Ishikawa (cell line): ENCODE measurements around the gene TBL1X.

Experiments used
- CEBPB ChIP-seq: IDR thresholded peaks from 2 replicates; pipeline ENCODE4 v1.6.1; 2012
- CREB1 ChIP-seq: IDR thresholded peaks from 2 replicates; pipeline ENCODE4 v1.6.1; 2012; ENCODE audit warnings: low read depth
- EGR1 ChIP-seq: IDR thresholded peaks from 2 replicates; pipeline ENCODE4 v1.6.1; 2012
- EP300 ChIP-seq: IDR thresholded peaks from 2 replicates; pipeline ENCODE4 v1.6.1; 2012; ENCODE audit warnings: borderline replicate concordance
- FOXM1 ChIP-seq: IDR thresholded peaks from 2 replicates; pipeline ENCODE4 v1.6.1; 2012; ENCODE audit warnings: low read depth, borderline replicate concordance
- NFIC ChIP-seq: IDR thresholded peaks from 2 replicates; pipeline ENCODE4 v1.6.1; 2012
- RAD21 ChIP-seq: IDR thresholded peaks from 2 replicates; pipeline ENCODE4 v1.6.1; 2012; ENCODE audit warnings: low read depth
- TAF1 ChIP-seq: IDR thresholded peaks from 2 replicates; pipeline ENCODE4 v1.6.1; 2012; ENCODE audit warnings: low read depth, mild to moderate bottlenecking
- TCF12 ChIP-seq: IDR thresholded peaks from 2 replicates; pipeline ENCODE4 v1.6.1; 2012; ENCODE audit warnings: low read depth
- TEAD4 ChIP-seq: IDR thresholded peaks from 2 replicates; pipeline ENCODE4 v1.6.1; 2012
- YY1 ChIP-seq: IDR thresholded peaks from 2 replicates; pipeline ENCODE4 v1.6.1; 2012; ENCODE audit warnings: low read depth
- ZBTB7A ChIP-seq: IDR thresholded peaks from 2 replicates; pipeline ENCODE4 v1.6.1; 2012; ENCODE audit warnings: low read depth
- TF ChIP-seq, protein P1 (sequence below): IDR thresholded peaks from 2 replicates; pipeline ENCODE4 v1.6.1; 2012
- TF ChIP-seq, protein P2 (sequence below): IDR thresholded peaks from 2 replicates; pipeline ENCODE4 v1.6.1; 2012; ENCODE audit warnings: low read depth, mild to moderate bottlenecking
- TF ChIP-seq, protein P3 (sequence below): IDR thresholded peaks from 2 replicates; pipeline ENCODE4 v1.6.1; 2012

TBL1X gene

DNA sequence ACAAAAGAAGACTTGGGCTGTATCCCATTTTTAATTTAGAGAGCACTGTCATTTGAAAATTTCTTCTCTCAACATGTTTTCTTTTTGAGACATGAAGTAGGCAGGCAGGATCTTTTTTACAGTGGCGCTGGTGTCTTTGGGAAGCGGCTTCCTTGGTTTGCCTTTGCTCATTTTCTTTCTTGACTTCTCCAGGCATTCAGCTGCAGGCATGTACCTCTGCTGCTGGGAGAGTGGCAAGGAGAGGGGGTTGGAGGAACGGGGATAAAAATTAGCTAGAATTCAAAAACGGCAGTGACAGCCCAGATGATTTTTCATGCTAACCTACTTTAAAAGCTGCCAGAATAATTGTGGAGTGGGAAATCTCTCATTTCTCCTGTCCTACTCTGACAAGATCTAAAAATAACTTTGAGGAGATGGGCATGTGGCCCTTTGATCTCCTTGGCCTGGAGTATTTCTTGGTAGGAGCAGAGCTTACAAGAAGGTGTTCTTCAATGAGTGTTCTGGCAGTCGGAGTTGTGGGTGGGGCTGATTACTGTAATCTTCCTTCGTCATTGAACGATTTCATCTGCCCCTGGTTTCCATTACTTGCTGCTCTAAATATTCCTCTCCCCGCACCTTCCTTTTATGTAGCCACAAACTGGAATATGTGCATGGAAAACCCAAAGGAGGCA lies 54.8 kb downstream of the TBL1X start:
- TF ChIP-seq YY1 = no peak
- no peak for TF ChIP-seq FOXM1
- no peak for TF ChIP-seq ZBTB7A
- TF ChIP-seq CEBPB = no peak
- no peak for TF ChIP-seq RAD21
- TF ChIP-seq, protein P1, sequence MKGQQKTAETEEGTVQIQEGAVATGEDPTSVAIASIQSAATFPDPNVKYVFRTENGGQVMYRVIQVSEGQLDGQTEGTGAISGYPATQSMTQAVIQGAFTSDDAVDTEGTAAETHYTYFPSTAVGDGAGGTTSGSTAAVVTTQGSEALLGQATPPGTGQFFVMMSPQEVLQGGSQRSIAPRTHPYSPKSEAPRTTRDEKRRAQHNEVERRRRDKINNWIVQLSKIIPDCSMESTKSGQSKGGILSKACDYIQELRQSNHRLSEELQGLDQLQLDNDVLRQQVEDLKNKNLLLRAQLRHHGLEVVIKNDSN = no peak
- TF ChIP-seq, protein P2, sequence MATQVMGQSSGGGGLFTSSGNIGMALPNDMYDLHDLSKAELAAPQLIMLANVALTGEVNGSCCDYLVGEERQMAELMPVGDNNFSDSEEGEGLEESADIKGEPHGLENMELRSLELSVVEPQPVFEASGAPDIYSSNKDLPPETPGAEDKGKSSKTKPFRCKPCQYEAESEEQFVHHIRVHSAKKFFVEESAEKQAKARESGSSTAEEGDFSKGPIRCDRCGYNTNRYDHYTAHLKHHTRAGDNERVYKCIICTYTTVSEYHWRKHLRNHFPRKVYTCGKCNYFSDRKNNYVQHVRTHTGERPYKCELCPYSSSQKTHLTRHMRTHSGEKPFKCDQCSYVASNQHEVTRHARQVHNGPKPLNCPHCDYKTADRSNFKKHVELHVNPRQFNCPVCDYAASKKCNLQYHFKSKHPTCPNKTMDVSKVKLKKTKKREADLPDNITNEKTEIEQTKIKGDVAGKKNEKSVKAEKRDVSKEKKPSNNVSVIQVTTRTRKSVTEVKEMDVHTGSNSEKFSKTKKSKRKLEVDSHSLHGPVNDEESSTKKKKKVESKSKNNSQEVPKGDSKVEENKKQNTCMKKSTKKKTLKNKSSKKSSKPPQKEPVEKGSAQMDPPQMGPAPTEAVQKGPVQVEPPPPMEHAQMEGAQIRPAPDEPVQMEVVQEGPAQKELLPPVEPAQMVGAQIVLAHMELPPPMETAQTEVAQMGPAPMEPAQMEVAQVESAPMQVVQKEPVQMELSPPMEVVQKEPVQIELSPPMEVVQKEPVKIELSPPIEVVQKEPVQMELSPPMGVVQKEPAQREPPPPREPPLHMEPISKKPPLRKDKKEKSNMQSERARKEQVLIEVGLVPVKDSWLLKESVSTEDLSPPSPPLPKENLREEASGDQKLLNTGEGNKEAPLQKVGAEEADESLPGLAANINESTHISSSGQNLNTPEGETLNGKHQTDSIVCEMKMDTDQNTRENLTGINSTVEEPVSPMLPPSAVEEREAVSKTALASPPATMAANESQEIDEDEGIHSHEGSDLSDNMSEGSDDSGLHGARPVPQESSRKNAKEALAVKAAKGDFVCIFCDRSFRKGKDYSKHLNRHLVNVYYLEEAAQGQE = no peak
- TF ChIP-seq CREB1 = no peak
- TF ChIP-seq TEAD4 = no peak
- no peak for TF ChIP-seq EGR1
- TF ChIP-seq, protein P3, sequence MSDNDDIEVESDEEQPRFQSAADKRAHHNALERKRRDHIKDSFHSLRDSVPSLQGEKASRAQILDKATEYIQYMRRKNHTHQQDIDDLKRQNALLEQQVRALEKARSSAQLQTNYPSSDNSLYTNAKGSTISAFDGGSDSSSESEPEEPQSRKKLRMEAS = no peak
- TF ChIP-seq TCF12 = no peak
- no peak for TF ChIP-seq TAF1
- no peak for TF ChIP-seq EP300
- TF ChIP-seq NFIC = no peak

DNA sequence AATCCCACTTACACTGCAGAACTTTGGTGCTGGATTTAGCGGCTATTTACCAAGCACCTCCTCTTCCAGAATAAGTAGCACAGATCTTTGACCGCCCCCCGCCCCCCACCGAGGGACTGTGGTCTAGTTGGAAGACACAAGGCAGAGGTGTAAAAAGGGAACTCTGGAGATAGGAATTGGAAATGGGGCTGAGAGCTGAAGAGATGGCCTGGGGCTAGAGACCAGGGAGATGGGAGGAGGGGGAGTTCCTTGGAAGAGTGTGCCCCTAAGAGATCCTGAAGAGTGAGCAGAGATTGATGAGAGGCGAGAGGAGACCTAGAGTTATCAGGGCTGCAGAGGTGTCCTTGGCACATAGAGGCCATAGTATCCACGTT lies 55.3 kb downstream of the TBL1X start:
- TF ChIP-seq TCF12 (no peak), FOXM1 (no peak), CEBPB (no peak), NFIC (no peak)
- TF ChIP-seq, protein P2 = no peak
- TF ChIP-seq, protein P1 = no peak

DNA sequence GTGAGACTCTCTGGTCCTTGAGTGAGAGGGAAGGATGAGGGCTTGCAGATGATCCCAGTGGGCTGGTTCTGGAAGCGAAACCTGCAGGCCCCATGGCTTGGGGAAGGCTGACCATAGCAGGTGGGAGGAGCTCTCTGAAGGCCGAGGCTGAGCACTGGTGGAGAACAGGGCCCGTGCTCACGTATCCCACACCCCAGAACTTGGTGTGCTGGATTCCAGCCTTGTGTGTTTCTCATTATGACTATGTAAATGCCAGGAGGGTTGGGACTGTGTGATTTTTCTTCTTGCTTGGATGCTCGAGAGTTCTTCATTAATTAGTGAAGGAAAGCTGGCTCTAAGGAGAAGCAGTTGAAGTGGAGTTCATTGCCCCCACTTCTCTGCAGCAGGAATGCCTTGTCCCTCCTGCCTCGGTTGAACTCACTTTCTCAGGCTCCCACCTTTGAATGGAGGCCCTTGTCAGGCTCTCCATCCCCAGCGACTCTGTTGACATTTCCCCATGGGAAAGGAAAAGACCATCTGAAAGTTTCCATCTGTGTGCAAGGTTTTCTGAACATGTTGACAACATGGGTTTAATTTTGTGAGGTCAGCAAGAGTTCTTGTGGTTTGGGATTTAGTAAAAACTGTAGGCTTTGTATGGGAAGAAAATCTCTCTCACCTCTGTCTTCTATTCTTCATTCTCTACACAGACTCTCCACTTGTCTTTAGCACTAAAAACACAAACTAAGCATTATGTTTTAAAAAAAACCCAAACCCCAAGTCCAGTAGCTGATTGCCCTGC lies 57.7 kb downstream of the TBL1X start:
- TF ChIP-seq CREB1 (no peak), YY1 (no peak)

DNA sequence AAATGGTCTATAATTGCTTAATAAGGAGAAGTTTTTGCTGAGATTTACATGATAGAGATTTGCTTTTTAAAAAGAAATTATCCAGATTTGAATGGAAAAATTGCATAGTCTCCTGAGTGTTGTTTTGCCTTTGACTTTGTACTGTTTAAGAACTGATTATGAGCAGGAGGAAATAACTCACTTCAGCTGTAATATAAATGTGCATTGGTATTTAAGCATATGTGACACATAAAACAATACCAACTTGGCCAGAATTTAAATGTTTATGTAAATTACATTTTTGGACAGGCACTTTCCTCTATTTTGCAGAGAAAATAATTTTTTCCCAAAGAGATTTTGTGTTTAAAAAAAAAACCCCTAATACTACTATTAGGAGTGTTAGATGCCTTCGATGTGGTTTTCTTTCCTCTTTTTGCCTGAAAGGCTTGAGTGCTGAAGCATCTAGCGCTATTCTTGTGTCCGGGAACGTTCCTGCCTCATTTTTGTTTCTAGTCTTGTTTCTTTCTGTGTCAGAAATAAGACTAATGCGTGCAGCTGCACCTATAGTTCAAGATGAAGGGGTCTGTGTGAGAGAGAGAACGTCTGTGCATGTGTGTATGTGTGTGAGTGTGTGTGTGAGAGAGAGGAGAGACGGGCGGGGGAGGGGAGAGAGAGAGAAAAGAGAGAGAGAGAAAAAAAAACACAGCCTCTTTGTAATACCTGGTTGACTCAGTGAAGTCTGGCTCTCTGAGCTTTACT lies 60.8 kb downstream of the TBL1X start:
- TF ChIP-seq YY1 (no peak), NFIC (no peak), TEAD4 (no peak), ZBTB7A (no peak), TCF12 (no peak), CREB1 (no peak), RAD21 (no peak), TAF1 (no peak), EGR1 (no peak), CEBPB (no peak), FOXM1 (no peak), EP300 (no peak)
- TF ChIP-seq, protein P1 = no peak
- TF ChIP-seq, protein P2 = no peak
- TF ChIP-seq, protein P3 = no peak
